Sigmoid colon (tissue), 7 donors: Measurements from ENCODE around the gene CLDN7. TPM values are rescaled to one million over a fixed set of nuclear protein-coding genes. Genes with fewer than 3 reads are reported as not detected.

ENCODE experiments used
- DNase-seq: peaks from one replicate; pipeline ENCODE4 v3.0.0-alpha.2; 2019
- H3K27ac ChIP-seq, 4 donors: fragments of 200-600 bp; sonication (generic); one replicate each; pipeline ENCODE4 v1.5.1; 2016 to 2019; ENCODE audit warnings: mild to moderate bottlenecking in 1 of 4
- H3K27me3 ChIP-seq, 3 donors: fragments of 200-600 bp; sonication (generic); one replicate each; pipeline ENCODE4 v1.5.1; 2019; ENCODE audit warnings: mild to moderate bottlenecking in 1 of 3
- H3K36me3 ChIP-seq, 4 donors: fragments of 200-600 bp; sonication (generic); one replicate each; pipeline ENCODE4 v1.5.1; 2016 to 2019
- H3K4me1 ChIP-seq, 4 donors: fragments of 200-600 bp; sonication (generic); one replicate each; pipeline ENCODE4 v1.5.1; 2017 to 2019
- H3K4me3 ChIP-seq, 4 donors: fragments of 200-600 bp; sonication (generic); one replicate each; pipeline ENCODE4 v1.5.1; 2017 to 2019; ENCODE audit warnings: mild to moderate bottlenecking in 2 of 4, moderate library complexity in 1 of 4
- H3K9me3 ChIP-seq, 4 donors: fragments of 200-600 bp in 3 of 4; sonication (generic) in 3 of 4; one replicate each; pipeline versions ENCODE4 v1.5.1 to v1.6.1; 2013 to 2019
- EP300 ChIP-seq, 4 donors: sonication (generic); formaldehyde crosslinking; IDR thresholded peaks; one replicate each; pipeline ENCODE4 v1.6.1; 2017; ENCODE audit warnings: antibody characterized with exemption in 4 of 4
- POLR2A ChIP-seq, 2 donors: fragments of 450-650 bp; IDR thresholded peaks; one replicate each; pipeline ENCODE4 v1.6.1; 2016; ENCODE audit warnings: antibody characterized with exemption in 2 of 2, mild to moderate bottlenecking in 2 of 2, moderate library complexity in 2 of 2
- POLR2AphosphoS5 ChIP-seq, 4 donors: sonication (generic); formaldehyde crosslinking; IDR thresholded peaks; one replicate each; pipeline ENCODE4 v1.6.1; 2017; ENCODE audit warnings: antibody characterized with exemption in 4 of 4
- WGBS, 2 donors: extraction: QIAGEN DNeasy Blood & Tissue Kit; methylation state at CpG; one replicate each; pipeline ENCODE4 v1.1.7; 2013; 5-methylcytosine and 5-hydroxymethylcytosine counted together
- intact Hi-C: fragments of 100-400 bp; cut with DNase I; formaldehyde crosslinking; loops from one replicate; pipeline ENCODE4 v1.15.1; 2023
- polyA plus RNA-seq, 3 donors: library from polyadenylated mRNA; stranded (reverse); fragments of 200-250 nt; gene quantifications; one replicate each; pipeline ENCODE4 v1.2.3, GENCODE V29; 2013
- total RNA-seq, 4 donors: library from RNA; depleted of rRNA; stranded (reverse); fragments of >200 nt; gene quantifications; one replicate each; pipeline ENCODE4 v1.1.0, GENCODE V29; 2016
- TF ChIP-seq, protein P1 (sequence below), 4 experiments: fragments of 450-650 bp in 3 of 4; fragments of 200-600 bp in 1 of 4; IDR thresholded peaks; one replicate each; pipeline ENCODE4 v1.5.1; 2016 to 2019; ENCODE audit warnings: antibody characterized with exemption in 4 of 4, mild to moderate bottlenecking in 3 of 4, moderate library complexity in 2 of 4
- donor health status: healthy with polysubstance abuse.
- donor health status: Bipolar disorder and iron deficiency.
- donor health status: healthy.

CLDN7 gene
- total and polyA plus RNA-seq, 7 donors, result 1.1 to 963 (median 91.7) TPM; not detected in 1

DNA sequence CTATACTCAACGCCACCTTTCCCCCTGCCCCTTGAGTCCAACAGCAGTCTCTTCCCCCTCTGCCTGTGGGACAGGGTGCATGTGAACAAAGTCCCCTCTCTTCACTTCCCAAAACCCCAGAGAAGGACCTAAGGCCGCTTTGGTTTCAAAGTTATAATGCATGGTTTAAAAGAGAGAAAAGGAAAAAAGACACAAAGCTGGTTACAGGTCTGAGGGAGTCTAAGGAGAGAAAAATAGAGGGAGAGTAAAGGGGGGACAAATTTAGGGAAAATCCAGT lies 18.9 kb downstream of the CLDN7 start:
- H3K27ac ChIP-seq, result peak overlapping the region; percentile 96 to 99 (median 98)
- intact Hi-C loops, result loop anchor here (5.0 kb wide), 3 partner anchors 64 to 599 kb away; partner anchors contain the start of genes EIF5A and TMEM256
- H3K4me3 ChIP-seq, result peak overlapping the region; percentile 74 to 100 (median 94)
- 23 to 54% methylated on average over 2 of the region's 2 CpGs for WGBS, 2 donors
- H3K4me1 ChIP-seq, result peaks cover 0 to 31% (median 29%) of the 10 kb centered on the region in 4 donors
- no peaks in the 10 kb centered on the region for H3K9me3 ChIP-seq
- H3K27me3 ChIP-seq, result no peaks in the 10 kb centered on the region
- H3K36me3 ChIP-seq, result peaks cover 20 to 49% (median 31%) of the 10 kb centered on the region in 4 donors
- TF ChIP-seq POLR2A (IDR thresholded peaks at IDR 0.05) (no peak), POLR2AphosphoS5 (IDR thresholded peaks at IDR 0.05) (no peak), EP300 (IDR thresholded peaks at IDR 0.05) (no peak)
- TF ChIP-seq, protein P1, sequence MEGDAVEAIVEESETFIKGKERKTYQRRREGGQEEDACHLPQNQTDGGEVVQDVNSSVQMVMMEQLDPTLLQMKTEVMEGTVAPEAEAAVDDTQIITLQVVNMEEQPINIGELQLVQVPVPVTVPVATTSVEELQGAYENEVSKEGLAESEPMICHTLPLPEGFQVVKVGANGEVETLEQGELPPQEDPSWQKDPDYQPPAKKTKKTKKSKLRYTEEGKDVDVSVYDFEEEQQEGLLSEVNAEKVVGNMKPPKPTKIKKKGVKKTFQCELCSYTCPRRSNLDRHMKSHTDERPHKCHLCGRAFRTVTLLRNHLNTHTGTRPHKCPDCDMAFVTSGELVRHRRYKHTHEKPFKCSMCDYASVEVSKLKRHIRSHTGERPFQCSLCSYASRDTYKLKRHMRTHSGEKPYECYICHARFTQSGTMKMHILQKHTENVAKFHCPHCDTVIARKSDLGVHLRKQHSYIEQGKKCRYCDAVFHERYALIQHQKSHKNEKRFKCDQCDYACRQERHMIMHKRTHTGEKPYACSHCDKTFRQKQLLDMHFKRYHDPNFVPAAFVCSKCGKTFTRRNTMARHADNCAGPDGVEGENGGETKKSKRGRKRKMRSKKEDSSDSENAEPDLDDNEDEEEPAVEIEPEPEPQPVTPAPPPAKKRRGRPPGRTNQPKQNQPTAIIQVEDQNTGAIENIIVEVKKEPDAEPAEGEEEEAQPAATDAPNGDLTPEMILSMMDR (IDR thresholded peaks at IDR 0.05), result no peak
- DNase-seq, result no peak

DNA sequence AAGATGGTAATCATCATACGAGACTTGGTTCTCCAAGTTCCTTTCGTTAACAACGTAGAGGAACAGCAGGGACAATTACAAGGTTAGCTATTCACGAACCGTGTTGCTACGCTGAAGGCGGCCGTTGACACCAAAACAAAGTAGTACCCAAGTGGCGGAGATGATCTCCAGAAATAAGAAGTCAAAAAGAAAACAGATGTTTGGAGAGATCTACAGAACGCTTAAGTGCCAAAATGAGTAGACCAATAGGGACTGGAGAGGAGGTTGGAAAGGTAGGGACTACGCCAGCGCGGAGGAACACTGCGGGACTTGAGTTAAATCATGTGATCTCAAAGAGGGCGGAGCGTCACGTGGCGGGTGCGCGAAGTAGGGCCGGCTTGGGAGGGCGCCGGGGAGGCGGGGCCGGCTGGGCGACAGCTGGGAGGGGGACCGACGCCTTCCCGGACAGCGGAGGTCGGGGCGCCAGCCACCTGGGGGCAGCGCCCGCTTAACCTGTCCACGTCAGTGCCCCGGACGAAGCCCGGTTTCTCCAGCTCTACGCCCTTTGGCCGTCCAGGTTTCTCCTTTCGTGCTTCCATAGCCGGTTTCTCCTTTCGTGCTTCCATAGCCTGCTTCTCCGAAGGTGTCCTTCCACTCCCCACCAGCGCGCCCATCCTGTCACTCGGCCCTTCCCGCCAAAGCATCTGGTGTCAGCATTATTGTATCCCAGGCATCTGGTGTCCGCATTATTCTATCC lies 19.4 kb downstream of the CLDN7 start:
- Histone ChIP-seq H3K36me3 (peaks cover 20 to 49% (median 31%) of the 10 kb centered on the region in 4 donors), H3K27me3 (no peaks in the 10 kb centered on the region), H3K4me3 (peak overlapping the region; percentile 74 to 100 (median 94)), H3K9me3 (no peaks in the 10 kb centered on the region), H3K4me1 (peaks cover 0 to 31% (median 28%) of the 10 kb centered on the region in 4 donors), H3K27ac (peak overlapping the region; percentile 96 to 99 (median 98))
- DNase-seq, result peak; percentile 99
- intact Hi-C loops, result loop anchor here (5.0 kb wide), 3 partner anchors 64 to 599 kb away; partner anchors contain the start of genes EIF5A and TMEM256
- 1 to 2% methylated on average over 49 of the region's 49 CpGs for WGBS, 2 donors
- peak in 2 of 4 donors; percentile 87 to 88 for TF ChIP-seq EP300 (IDR thresholded peaks at IDR 0.05)
- peak; percentile 84 to 96 (median 92) for TF ChIP-seq POLR2AphosphoS5 (IDR thresholded peaks at IDR 0.05)
- TF ChIP-seq, protein P1 (IDR thresholded peaks at IDR 0.05), result no peak
- peak in 1 of 2 donors; percentile 64 for TF ChIP-seq POLR2A (IDR thresholded peaks at IDR 0.05)

DNA sequence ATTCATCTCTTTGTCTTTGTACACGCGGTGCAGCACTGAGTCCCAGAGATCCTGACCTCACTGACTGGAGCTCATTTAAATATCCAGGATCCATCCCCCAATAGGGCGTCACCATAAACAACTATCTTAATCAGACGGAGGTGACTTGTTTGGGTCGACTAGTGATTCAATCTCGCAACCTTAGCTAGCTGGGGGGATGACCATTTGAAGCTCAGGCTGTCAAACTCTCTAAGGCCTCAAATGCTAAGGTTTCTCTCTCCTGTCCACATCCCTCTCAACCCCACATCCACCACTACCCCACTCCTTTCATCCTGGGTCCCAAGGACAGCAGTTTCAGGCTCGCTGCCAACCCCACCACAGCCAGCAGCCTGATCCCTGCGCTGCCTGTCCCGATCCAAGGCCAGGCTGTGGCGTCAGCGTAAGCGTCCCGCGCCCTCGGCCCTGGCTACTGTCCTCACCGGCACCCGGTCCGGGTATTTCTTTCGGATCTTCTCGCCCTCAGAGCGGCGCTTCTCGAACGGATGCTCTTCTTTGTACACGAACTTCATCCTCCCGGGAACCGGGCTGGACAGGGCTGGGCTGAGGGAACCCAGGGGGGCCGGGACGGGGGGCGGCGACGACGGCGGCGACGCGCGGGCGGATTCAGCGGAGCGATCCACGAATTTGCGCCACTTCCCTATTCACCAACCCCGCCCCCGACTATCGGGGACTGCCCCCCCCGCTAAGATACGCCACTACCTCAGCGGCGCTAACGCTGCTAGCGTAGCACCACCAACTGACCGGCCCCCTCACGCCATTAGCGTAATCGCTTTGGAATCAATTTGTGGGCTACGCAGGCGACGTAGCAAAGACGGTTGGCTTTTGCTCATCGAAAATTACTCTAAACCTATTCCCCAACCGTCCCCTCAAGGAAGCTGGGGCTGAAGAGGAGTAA lies 20.2 kb downstream of the CLDN7 start, which contains the start of gene GABARAP:
TSS of gene GABARAP (minus strand) at position 667 of the 934 bp plus-strand sequence. CDS start at position 548, 119 bp downstream.
- DNase-seq, result peak; percentile 97
- peak within 1 kb of the TSS; percentile 74 to 100 (median 94) for H3K4me3 ChIP-seq
- H3K9me3 ChIP-seq, result no peaks in the 10 kb centered on the region
- TF ChIP-seq EP300 (IDR thresholded peaks at IDR 0.05) (no peak), POLR2A (IDR thresholded peaks at IDR 0.05) (peak; percentile 71 to 77), POLR2AphosphoS5 (IDR thresholded peaks at IDR 0.05) (peak; percentile 74 to 85 (median 80))
- TF ChIP-seq, protein P1 (IDR thresholded peaks at IDR 0.05), result no peak
- peak within 1 kb of the TSS; percentile 96 to 99 (median 98) for H3K27ac ChIP-seq
- intact Hi-C loops, result loop anchor here (5.0 kb wide), 3 partner anchors 65 to 600 kb away; partner anchors contain the start of genes EIF5A and TMEM256
- H3K36me3 ChIP-seq, result peaks cover 20 to 50% (median 30%) of the 10 kb centered on the region in 4 donors
- H3K27me3 ChIP-seq, result no peaks in the 10 kb centered on the region
- H3K4me1 ChIP-seq, result peaks cover 0 to 38% (median 35%) of the 10 kb centered on the region in 4 donors
- WGBS, 2 donors, result 0% methylated on average over 62 of the region's 62 CpGs

DNA sequence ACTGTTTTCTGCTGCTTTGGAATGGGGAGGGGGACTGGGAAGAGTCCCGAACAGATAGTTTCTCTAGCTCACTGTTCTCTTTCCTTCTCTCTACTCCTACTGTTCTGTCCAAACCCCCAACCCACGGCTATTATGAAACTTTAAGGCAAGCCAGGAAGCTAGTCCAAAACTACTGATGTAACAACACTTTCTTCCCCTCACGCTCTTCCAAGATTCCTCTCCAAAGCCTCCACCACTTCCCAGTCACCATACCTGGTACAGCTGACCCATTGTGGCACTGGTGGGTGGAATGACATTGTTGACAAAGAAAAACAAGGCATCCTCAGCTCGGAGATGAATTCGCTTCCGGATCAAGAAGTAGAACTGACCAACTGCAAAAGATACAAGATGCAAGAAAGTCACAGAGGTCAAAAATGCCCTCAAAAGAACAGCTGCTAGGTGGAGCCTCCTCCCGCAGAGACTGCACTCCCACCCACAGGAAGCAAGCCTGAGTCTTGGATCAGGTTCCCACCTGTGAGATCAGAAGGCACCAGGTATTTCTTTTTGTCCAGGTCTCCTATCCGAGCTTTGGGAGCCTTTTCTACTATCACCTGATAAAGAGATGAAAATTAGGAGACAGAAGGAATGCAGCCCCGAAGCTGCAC lies 21.1 kb downstream of the CLDN7 start:
- Histone ChIP-seq H3K36me3 (peaks cover 19 to 51% (median 26%) of the 10 kb centered on the region in 4 donors), H3K27ac (peak overlapping the region; percentile 96 to 99 (median 98))
- intact Hi-C loops, result loop anchor here (5.0 kb wide), 3 partner anchors 66 to 601 kb away; partner anchors contain the start of genes EIF5A and TMEM256

More for the DNA sequence above, 21.1 kb downstream of the CLDN7 start:
- Histone ChIP-seq H3K4me1 (peaks cover 0 to 41% (median 39%) of the 10 kb centered on the region in 4 donors), H3K4me3 (peak overlapping the region; percentile 74 to 100 (median 94)), H3K9me3 (no peaks in the 10 kb centered on the region), H3K27me3 (no peaks in the 10 kb centered on the region)
- WGBS, 2 donors, result 11 to 46% methylated on average over 9 of the region's 9 CpGs
- TF ChIP-seq POLR2AphosphoS5 (IDR thresholded peaks at IDR 0.05), result no peak
- no peak for TF ChIP-seq POLR2A (IDR thresholded peaks at IDR 0.05)
- TF ChIP-seq, protein P1 (IDR thresholded peaks at IDR 0.05), result no peak
- TF ChIP-seq EP300 (IDR thresholded peaks at IDR 0.05), result no peak
- no peak for DNase-seq
